Fibroblast of the aortic adventitia (primary cell): ENCODE data around the gene IL12RB1. TPM values are rescaled to one million over a fixed set of nuclear protein-coding genes. Genes with fewer than 3 reads are reported as not detected.

Experiments used
- DNase-seq: peaks from one replicate; pipeline ENCODE4 v3.0.0-alpha.2; 2010; ENCODE audit warnings: low read depth
- H3K4me3 ChIP-seq: 2 replicates; pipeline ENCODE4 v1.5.1; 2011; ENCODE audit warnings: low read depth, mild to moderate bottlenecking, control low read depth, low read length, moderate library complexity
- CTCF ChIP-seq: IDR thresholded peaks from 2 replicates; pipeline ENCODE4 v1.5.1; 2011; ENCODE audit warnings: mild to moderate bottlenecking, low read length, control low read depth, inconsistent platforms; ENCODE audit not compliant: insufficient read depth
- total RNA-seq: library from RNA; depleted of rRNA; stranded (reverse); fragments of >200 nt; gene quantifications from 2 replicates; pipeline ENCODE4 v1.2.3, GENCODE V29; 2012; ENCODE audit warnings: low replicate concordance

The IL12RB1 gene
- total RNA-seq, 1 donor: not detected

- no peak for TF ChIP-seq CTCF
- H3K4me3 ChIP-seq: no peak overlapping the region
- DNase-seq: no peak
Observed at GRCh38 chr19:18009412-18010066, 77.2 kb downstream of the IL12RB1 start.

Other genes starting within 250 kb of the IL12RB1 start
- gene JAK3, start 239.0 kb downstream of the IL12RB1 start, total RNA-seq: 1.3 and 2.7 TPM in 2 replicates
- gene RPL18A, start 227.0 kb downstream of the IL12RB1 start, total RNA-seq: 1,681 and 2,030 TPM in 2 replicates
- not detected in 2 replicates for gene SLC5A5, start 215.0 kb downstream of the IL12RB1 start, total RNA-seq
- 17.0 and 24.9 TPM in 2 replicates for gene CCDC124, start 153.9 kb downstream of the IL12RB1 start, total RNA-seq
- gene KCNN1, start 119.8 kb downstream of the IL12RB1 start, total RNA-seq: 0.25 TPM in 1 of 2 replicates, not detected in the other
- 4.2 and 8.0 TPM in 2 replicates for gene ARRDC2, start 78.8 kb downstream of the IL12RB1 start, total RNA-seq
- gene MAST3, start 10.8 kb upstream of the IL12RB1 start, total RNA-seq: 2.4 and 3.1 TPM in 2 replicates
- 36.7 and 41.3 TPM in 2 replicates for gene PIK3R2, start 66.2 kb upstream of the IL12RB1 start, total RNA-seq
- gene IFI30, start 86.9 kb upstream of the IL12RB1 start, total RNA-seq: 0.90 and 23.1 TPM in 2 replicates
- 4.4 and 11.7 TPM in 2 replicates for gene MPV17L2, start 106.3 kb upstream of the IL12RB1 start, total RNA-seq
- gene RAB3A, start 117.1 kb upstream of the IL12RB1 start, total RNA-seq: 2.8 TPM in 1 of 2 replicates, not detected in the other
- gene PDE4C, start 139.5 kb upstream of the IL12RB1 start, total RNA-seq: not detected in 2 replicates
- 1.5 and 4.4 TPM in 2 replicates for gene IQCN, start 187.5 kb upstream of the IL12RB1 start, total RNA-seq
- gene JUND, start 194.7 kb upstream of the IL12RB1 start, total RNA-seq: 61.9 and 85.6 TPM in 2 replicates
- 113 and 119 TPM in 2 replicates for gene LSM4, start 236.1 kb upstream of the IL12RB1 start, total RNA-seq